CD4-positive, alpha-beta memory T cell (primary cell): ENCODE results near the gene SLC23A2. TPM values are rescaled to one million over a fixed set of nuclear protein-coding genes. Genes with fewer than 3 reads are reported as not detected.
"Not testable (repeated sequence)": the region's sequence is repeated elsewhere in the genome, so short reads cannot be mapped to it uniquely, and the experiment has no call there.

Experiments
- CTCF ChIA-PET: fragments of 350-600 bp; sonication (Branson Sonifier 250); formaldehyde crosslinking; loops from one replicate; lab custom pipeline; 2021; ENCODE audit warnings: inconsistent platforms; ENCODE audit not compliant: partially characterized antibody; lab: Charles Lee
- POLR2A ChIA-PET: fragments of 350-600 bp; sonication (Branson Sonifier 250); formaldehyde crosslinking; loops from one replicate; lab custom pipeline; 2021; ENCODE audit not compliant: partially characterized antibody; lab: Charles Lee
- DNase-seq, 5 donors: peaks; one replicate each; pipeline versions ENCODE4 v3.0.0 to v3.0.0-alpha.2; 2020 to 2022; ENCODE audit warnings: mixed read lengths in 1 of 5
- H3K27ac ChIP-seq: one replicate; pipeline ENCODE4 v1.7.0; 2013; ENCODE audit warnings: low read depth, low read length
- H3K27me3 ChIP-seq: 2 replicates; pipeline ENCODE4 v1.7.0; 2013; ENCODE audit warnings: mild to moderate bottlenecking, low read length, moderate library complexity; ENCODE audit not compliant: insufficient read depth
- H3K36me3 ChIP-seq: 2 replicates; pipeline ENCODE4 v1.7.0; 2013; ENCODE audit warnings: mild to moderate bottlenecking, low read length, moderate library complexity; ENCODE audit not compliant: insufficient read depth
- H3K4me1 ChIP-seq: 2 replicates; pipeline ENCODE4 v1.7.0; 2013; ENCODE audit warnings: mild to moderate bottlenecking, low read length, moderate library complexity; ENCODE audit not compliant: insufficient read depth
- H3K4me3 ChIP-seq, 2 donors: one replicate each; pipeline ENCODE4 v1.7.0; 2013; ENCODE audit warnings: low read length in 2 of 2, mild to moderate bottlenecking in 1 of 2
- H3K9me3 ChIP-seq, 2 donors: one replicate each; pipeline ENCODE4 v1.7.0; 2013; ENCODE audit warnings: low read length in 2 of 2, control low read depth in 1 of 2; ENCODE audit not compliant: control insufficient read depth in 1 of 2
- H3K27ac Mint-ChIP-seq, 7 donors: one replicate each; pipeline ENCODE4 v1.8.0; 2020 to 2021; ENCODE audit warnings: mixed read lengths in 7 of 7, mild to moderate bottlenecking in 6 of 7, inconsistent platforms in 3 of 7, moderate library complexity in 3 of 7
- H3K27me3 Mint-ChIP-seq, 2 donors: one replicate each; pipeline ENCODE4 v1.8.0; 2020 to 2021; ENCODE audit warnings: mixed read lengths in 2 of 2
- H3K36me3 Mint-ChIP-seq, 2 donors: one replicate each; pipeline ENCODE4 v1.8.0; 2020 to 2021; ENCODE audit warnings: mixed read lengths in 2 of 2, inconsistent platforms in 1 of 2, mild to moderate bottlenecking in 1 of 2
- H3K4me1 Mint-ChIP-seq, 4 donors: one replicate each; pipeline ENCODE4 v1.8.0; 2020 to 2021; ENCODE audit warnings: mixed read lengths in 4 of 4, mild to moderate bottlenecking in 1 of 4
- H3K4me3 Mint-ChIP-seq, 8 donors: one replicate each; pipeline ENCODE4 v1.8.0; 2020 to 2021; ENCODE audit warnings: mixed read lengths in 8 of 8, mild to moderate bottlenecking in 7 of 8, moderate library complexity in 6 of 8, inconsistent platforms in 3 of 8
- H3K9me3 Mint-ChIP-seq, 8 donors: one replicate each; pipeline ENCODE4 v1.8.0; 2020 to 2021; ENCODE audit warnings: mixed read lengths in 8 of 8, mild to moderate bottlenecking in 5 of 8, inconsistent platforms in 3 of 8, moderate library complexity in 1 of 8
- intact Hi-C: fragments of 100-400 bp; cut with micrococcal nuclease; formaldehyde crosslinking; loops from one replicate; pipeline ENCODE4 v1.15.1; 2023
- polyA plus RNA-seq, 2 donors: library from polyadenylated mRNA; unstranded; fragments of 300-500 nt; fragmentation: Illumina TruSeq; gene quantifications; one replicate each; pipeline ENCODE4 v1.2.3, GENCODE V29; 2021
- total RNA-seq, 2 experiments: library from RNA; stranded (reverse); gene quantifications; one replicate each; pipeline ENCODE4 v1.2.3, GENCODE V29; 2021

SLC23A2 gene
- total and polyA plus RNA-seq, 4 experiments from 2014 or later, result 4.3 to 22.6 (median 16.6) TPM

DNA sequence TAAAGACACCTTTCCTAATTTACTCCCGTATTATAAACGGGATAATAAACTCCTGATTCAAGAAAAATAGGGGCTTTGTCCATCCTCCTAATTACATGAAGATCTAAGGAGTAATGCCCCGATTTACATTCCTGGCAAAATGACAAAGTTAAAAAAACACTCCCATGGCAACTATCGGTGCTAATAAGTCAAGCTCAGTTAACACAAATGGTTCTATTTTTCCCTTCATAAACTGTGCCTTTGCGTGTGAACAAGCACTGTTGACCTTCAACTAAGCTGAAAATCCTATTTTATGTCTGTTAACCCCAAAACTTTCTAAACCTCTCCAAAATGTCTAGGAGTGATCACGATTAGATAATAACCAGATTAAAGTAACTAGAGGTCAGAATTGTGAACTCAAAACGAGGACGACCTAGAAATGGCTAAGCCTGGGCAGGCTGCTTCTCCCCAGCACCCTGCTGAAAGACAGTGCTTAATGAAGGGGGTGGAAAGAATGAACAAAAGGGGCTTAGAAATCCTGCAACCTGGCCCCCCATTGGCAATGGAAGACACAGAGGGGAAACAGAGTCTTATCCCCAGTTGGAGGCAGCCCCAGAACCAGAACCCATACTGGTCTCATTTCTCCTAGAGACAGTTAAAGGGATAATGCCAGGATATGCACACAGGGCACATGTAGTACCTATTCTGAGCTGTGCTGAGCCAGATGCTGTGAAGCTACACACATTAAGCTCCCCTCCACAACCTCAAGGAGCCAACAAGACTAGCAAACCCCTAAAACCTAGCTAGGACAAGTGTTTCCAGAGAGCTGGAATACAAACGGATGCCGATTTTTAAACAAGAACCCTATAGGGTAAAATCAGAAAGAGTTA, 23.0 kb downstream of the SLC23A2 start:
- POLR2A ChIA-PET, result interaction anchor here (1.0 kb wide), 1 partner anchor 22 kb away, joined by 3 read pairs; no protein-coding TSS in a partner anchor
- H3K9me3 Mint-ChIP-seq, result no peaks in the 10 kb centered on the region
- H3K4me3 Mint-ChIP-seq, result no peak overlapping the region
- peaks cover 18 to 37% (median 23%) of the 10 kb centered on the region in 4 donors for H3K4me1 Mint-ChIP-seq
- H3K27ac ChIP-seq, result no peak overlapping the region
- no peaks in the 10 kb centered on the region for H3K27me3 Mint-ChIP-seq
- no peaks in the 10 kb centered on the region for H3K9me3 ChIP-seq
- intact Hi-C loops, result no loop called here
- no peak for DNase-seq
- no peak overlapping the region for H3K4me3 ChIP-seq
- CTCF ChIA-PET, result interaction anchor here (1.0 to 2.7 kb wide), 5 partner anchors 12 to 241 kb away, joined by 3 to 9 read pairs (median 3); no protein-coding TSS in a partner anchor
- peaks cover 7% of the 10 kb centered on the region for H3K4me1 ChIP-seq
- peak overlapping the region in 2 of 7 donors; percentile 32 to 46 for H3K27ac Mint-ChIP-seq
- H3K36me3 Mint-ChIP-seq, result no peaks in the 10 kb centered on the region
- H3K27me3 ChIP-seq, result no peaks in the 10 kb centered on the region
- no peaks in the 10 kb centered on the region for H3K36me3 ChIP-seq

- H3K27me3 ChIP-seq, H3K9me3 ChIP-seq, H3K36me3 ChIP-seq, H3K27ac ChIP-seq, H3K27ac Mint-ChIP-seq, H3K4me3 Mint-ChIP-seq, H3K27me3 Mint-ChIP-seq, POLR2A ChIA-PET, DNase-seq, intact Hi-C loops, H3K36me3 Mint-ChIP-seq, H3K4me3 ChIP-seq, H3K9me3 Mint-ChIP-seq: not testable (repeated sequence)
- CTCF ChIA-PET, result interaction anchor here (2.7 kb wide), 1 partner anchor 20 kb away, joined by 9 read pairs; no protein-coding TSS in a partner anchor
- H3K4me1 Mint-ChIP-seq, result peaks cover 18 to 38% (median 22%) of the 10 kb centered on the region in 4 donors
- peaks cover 14% of the 10 kb centered on the region for H3K4me1 ChIP-seq
Observed at GRCh38 chr20:4976014-4976413, 25.3 kb downstream of the SLC23A2 start.

DNA sequence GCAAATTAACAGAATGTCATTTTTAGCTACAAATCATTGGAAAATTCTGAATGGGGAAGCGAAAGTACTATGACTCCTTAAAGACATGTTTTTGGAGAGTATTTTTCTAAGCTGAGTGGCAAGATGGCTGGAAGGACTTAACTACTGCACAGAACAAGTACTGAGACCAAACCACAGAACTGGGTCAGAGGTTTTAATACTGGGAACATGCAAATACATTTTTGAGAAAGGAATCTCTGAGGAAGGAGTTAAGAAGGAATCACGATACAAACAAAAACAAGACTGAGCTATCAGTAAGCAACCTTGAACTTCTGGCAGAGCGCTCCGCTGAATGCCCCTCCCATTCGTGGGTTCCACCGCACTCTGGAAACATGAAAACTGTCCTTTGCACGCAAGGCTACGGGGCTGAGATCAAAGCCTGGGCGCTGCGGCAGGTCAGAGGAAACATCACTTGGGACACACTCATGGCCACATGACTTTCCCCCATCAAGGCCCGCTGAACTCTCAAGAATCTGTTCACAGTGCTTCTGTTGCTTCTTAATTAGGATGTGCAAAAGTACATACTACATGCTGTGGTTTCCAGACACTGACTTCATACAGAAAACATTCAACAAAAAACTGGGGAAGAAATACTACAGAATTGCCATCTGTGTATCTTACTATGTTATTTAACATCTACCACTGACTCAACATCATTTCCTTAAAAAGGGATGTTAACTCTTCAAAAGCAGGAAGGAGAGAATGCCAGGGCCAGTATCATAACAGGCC, 27.8 kb downstream of the SLC23A2 start:
- Mint-ChIP-seq H3K4me1 (peaks cover 13 to 30% (median 16%) of the 10 kb centered on the region in 4 donors), H3K36me3 (peaks cover 0 to 20% of the 10 kb centered on the region in 2 donors), H3K4me3 (peak overlapping the region in 7 of 8 donors; percentile 4 to 68 (median 33)), H3K27ac (peak overlapping the region; percentile 1 to 66 (median 21)), H3K9me3 (no peaks in the 10 kb centered on the region), H3K27me3 (no peaks in the 10 kb centered on the region)
- CTCF ChIA-PET, result no interaction called here
- Histone ChIP-seq H3K4me3 (no peak overlapping the region), H3K4me1 (peaks cover 14% of the 10 kb centered on the region), H3K27me3 (no peaks in the 10 kb centered on the region), H3K9me3 (no peaks in the 10 kb centered on the region), H3K36me3 (peaks cover 11% of the 10 kb centered on the region), H3K27ac (no peak overlapping the region)
- no peak for DNase-seq
- POLR2A ChIA-PET, result interaction anchor here (1.0 to 1.3 kb wide), 2 partner anchors 11 to 159 kb away, joined by 3 to 5 read pairs; no protein-coding TSS in a partner anchor
- intact Hi-C loops, result no loop called here

- H3K27ac Mint-ChIP-seq, result peak overlapping the region in 5 of 7 donors; percentile 1 to 66 (median 32)
- ChIA-PET CTCF (no interaction called here), POLR2A (interaction anchor here (0.7 to 1.3 kb wide), 3 partner anchors 10 to 288 kb away, joined by 3 to 5 read pairs (median 3); no protein-coding TSS in a partner anchor)
- H3K4me3 ChIP-seq, result no peak overlapping the region
- no peaks in the 10 kb centered on the region for H3K27me3 ChIP-seq
- intact Hi-C loops, result no loop called here
- H3K36me3 Mint-ChIP-seq, result peaks cover 8 to 28% of the 10 kb centered on the region in 2 donors
- no peaks in the 10 kb centered on the region for H3K27me3 Mint-ChIP-seq
- H3K4me1 ChIP-seq, result peaks cover 14% of the 10 kb centered on the region
- H3K4me1 Mint-ChIP-seq, result peaks cover 13 to 25% (median 14%) of the 10 kb centered on the region in 4 donors
- no peaks in the 10 kb centered on the region for H3K9me3 Mint-ChIP-seq
- H3K9me3 ChIP-seq, result no peaks in the 10 kb centered on the region
- peak overlapping the region in 2 of 8 donors; percentile 26 to 67 for H3K4me3 Mint-ChIP-seq
- H3K36me3 ChIP-seq, result peaks cover 11% of the 10 kb centered on the region
- H3K27ac ChIP-seq, result no peak overlapping the region
- DNase-seq, result no peak
Observed at GRCh38 chr20:4972506-4973251, 28.6 kb downstream of the SLC23A2 start.

- peaks cover 14% of the 10 kb centered on the region for H3K4me1 ChIP-seq
- DNase-seq, result no peak
- no peaks in the 10 kb centered on the region for H3K9me3 ChIP-seq
- Mint-ChIP-seq H3K4me3 (no peak overlapping the region), H3K4me1 (peaks cover 12 to 25% (median 15%) of the 10 kb centered on the region in 4 donors), H3K36me3 (peaks cover 10 to 32% of the 10 kb centered on the region in 2 donors), H3K27ac (peak overlapping the region in 1 of 7 donors; percentile 79), H3K9me3 (no peaks in the 10 kb centered on the region), H3K27me3 (no peaks in the 10 kb centered on the region)
- H3K27me3 ChIP-seq, result no peaks in the 10 kb centered on the region
- intact Hi-C loops, result no loop called here
- H3K4me3 ChIP-seq, result no peak overlapping the region
- POLR2A ChIA-PET, result no interaction called here
- no peak overlapping the region for H3K27ac ChIP-seq
- CTCF ChIA-PET, result interaction anchor here (1.1 kb wide), 1 partner anchor 21 kb away, joined by 3 read pairs; no protein-coding TSS in a partner anchor
- H3K36me3 ChIP-seq, result peaks cover 11% of the 10 kb centered on the region
Observed at GRCh38 chr20:4971064-4971463, 30.2 kb downstream of the SLC23A2 start.

GRCh38 chr20:4967752-4968477, 33.4 kb downstream of the SLC23A2 start:
- Mint-ChIP-seq H3K4me1 (peaks cover 3 to 7% (median 4%) of the 10 kb centered on the region in 4 donors), H3K4me3 (no peak overlapping the region), H3K36me3 (peaks cover 10 to 32% of the 10 kb centered on the region in 2 donors), H3K27me3 (no peaks in the 10 kb centered on the region), H3K27ac (peak overlapping the region in 2 of 7 donors; percentile 63 to 80), H3K9me3 (no peaks in the 10 kb centered on the region)
- H3K27ac ChIP-seq, result no peak overlapping the region
- POLR2A ChIA-PET, result no interaction called here
- no peak overlapping the region for H3K4me3 ChIP-seq
- CTCF ChIA-PET, result interaction anchor here (0.6 to 2.1 kb wide), 3 partner anchors 10 to 360 kb away, joined by 3 to 6 read pairs (median 3); no protein-coding TSS in a partner anchor
- H3K27me3 ChIP-seq, result no peaks in the 10 kb centered on the region
- no peaks in the 10 kb centered on the region for H3K9me3 ChIP-seq
- intact Hi-C loops, result no loop called here
- no peak for DNase-seq
- H3K4me1 ChIP-seq, result peaks cover 3% of the 10 kb centered on the region
- peaks cover 11% of the 10 kb centered on the region for H3K36me3 ChIP-seq
